Activated CD8-positive, alpha-beta memory T cell treated with anti-CD3 and anti-CD28 coated beads, Interleukin-2, amount 10 ng/mL, durations not matched to agents 7 days and 5 days (primary cell): Measurements from ENCODE around the gene GRID1. TPM values are rescaled to one million over a fixed set of nuclear protein-coding genes. Genes with fewer than 3 reads are reported as not detected.

Experiments used
- ATAC-seq: fragments of 150-1000 bp; cut with Tn5 transposase; one replicate; pipeline ENCODE4 v1.10.0; 2021; ENCODE audit warnings: moderate library complexity
- CTCF ChIA-PET: fragments of 350-600 bp; sonication (Branson Sonifier 250); formaldehyde crosslinking; loops from one replicate; lab custom pipeline; 2021; ENCODE audit warnings: antibody characterized with exemption; lab: Charles Lee
- DNase-seq: peaks from one replicate; pipeline ENCODE4 v3.0.0-alpha.2; 2020
- H3K27ac Mint-ChIP-seq: one replicate; pipeline ENCODE4 v1.8.0; 2021; ENCODE audit warnings: mild to moderate bottlenecking, mixed read lengths
- H3K27me3 Mint-ChIP-seq: one replicate; pipeline ENCODE4 v1.8.0; 2021; ENCODE audit warnings: mixed read lengths
- H3K36me3 Mint-ChIP-seq: one replicate; pipeline ENCODE4 v1.8.0; 2021; ENCODE audit warnings: mild to moderate bottlenecking, mixed read lengths
- H3K4me1 Mint-ChIP-seq: one replicate; pipeline ENCODE4 v1.8.0; 2021; ENCODE audit warnings: mixed read lengths
- H3K4me3 Mint-ChIP-seq: one replicate; pipeline ENCODE4 v1.8.0; 2021; ENCODE audit warnings: mild to moderate bottlenecking, moderate library complexity, mixed read lengths
- H3K9me3 Mint-ChIP-seq: one replicate; pipeline ENCODE4 v1.8.0; 2022; ENCODE audit warnings: low read depth, mixed read lengths
- total RNA-seq, 2 experiments: library from RNA; stranded (reverse); gene quantifications; one replicate each; pipeline ENCODE4 v1.2.3, GENCODE V29; 2021

GRID1 gene
- total RNA-seq, 2 experiments from 2014 or later = not detected

- Mint-ChIP-seq H3K4me1 (no peaks in the 10 kb centered on the region), H3K36me3 (no peaks in the 10 kb centered on the region), H3K9me3 (no peaks in the 10 kb centered on the region), H3K4me3 (no peak overlapping the region), H3K27me3 (peaks cover 8% of the 10 kb centered on the region), H3K27ac (no peak overlapping the region)
- CTCF ChIA-PET = no interaction called here
- no peak for DNase-seq
- no peak for ATAC-seq
These were observed 199.4 kb downstream of the GRID1 start for GRCh38 chr10:86167121-86167761.

DNA sequence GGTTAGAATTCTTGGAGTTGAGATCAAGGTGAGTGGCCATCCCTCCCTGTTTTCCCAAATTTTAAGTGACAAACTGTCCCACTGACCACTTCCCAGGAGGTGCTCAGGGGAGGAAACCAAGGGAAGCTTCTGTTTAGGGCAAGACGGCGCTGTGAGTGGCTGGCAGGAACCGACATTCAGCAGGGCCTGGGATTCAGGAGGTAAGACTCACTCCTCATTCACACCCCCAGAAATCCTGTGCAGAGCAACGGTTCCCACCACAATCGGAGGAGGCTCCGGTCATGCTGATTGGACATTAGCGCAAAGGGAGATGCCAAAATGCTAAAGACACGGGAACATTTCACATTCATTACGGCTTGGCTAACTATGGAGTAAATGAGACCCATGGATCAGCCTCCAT is 200.9 kb downstream of the GRID1 start:
- Mint-ChIP-seq H3K9me3 (no peaks in the 10 kb centered on the region), H3K4me1 (no peaks in the 10 kb centered on the region), H3K27me3 (peaks cover under 1% of the 10 kb centered on the region)

GRCh38 chr10:86164960-86165630 is 201.5 kb downstream of the GRID1 start:
- no peaks in the 10 kb centered on the region for H3K4me1 Mint-ChIP-seq
- no peak overlapping the region for H3K27ac Mint-ChIP-seq
- H3K36me3 Mint-ChIP-seq = no peaks in the 10 kb centered on the region
- H3K9me3 Mint-ChIP-seq = no peaks in the 10 kb centered on the region
- no peaks in the 10 kb centered on the region for H3K27me3 Mint-ChIP-seq
- DNase-seq (no peak), ATAC-seq (no peak)
- CTCF ChIA-PET = no interaction called here
- H3K4me3 Mint-ChIP-seq = no peak overlapping the region

More for the DNA sequence above, 200.9 kb downstream of the GRID1 start:
- CTCF ChIA-PET = no interaction called here
- H3K4me3 Mint-ChIP-seq = no peak overlapping the region
- ATAC-seq (no peak), DNase-seq (no peak)
- no peak overlapping the region for H3K27ac Mint-ChIP-seq
- H3K36me3 Mint-ChIP-seq = no peaks in the 10 kb centered on the region

DNA sequence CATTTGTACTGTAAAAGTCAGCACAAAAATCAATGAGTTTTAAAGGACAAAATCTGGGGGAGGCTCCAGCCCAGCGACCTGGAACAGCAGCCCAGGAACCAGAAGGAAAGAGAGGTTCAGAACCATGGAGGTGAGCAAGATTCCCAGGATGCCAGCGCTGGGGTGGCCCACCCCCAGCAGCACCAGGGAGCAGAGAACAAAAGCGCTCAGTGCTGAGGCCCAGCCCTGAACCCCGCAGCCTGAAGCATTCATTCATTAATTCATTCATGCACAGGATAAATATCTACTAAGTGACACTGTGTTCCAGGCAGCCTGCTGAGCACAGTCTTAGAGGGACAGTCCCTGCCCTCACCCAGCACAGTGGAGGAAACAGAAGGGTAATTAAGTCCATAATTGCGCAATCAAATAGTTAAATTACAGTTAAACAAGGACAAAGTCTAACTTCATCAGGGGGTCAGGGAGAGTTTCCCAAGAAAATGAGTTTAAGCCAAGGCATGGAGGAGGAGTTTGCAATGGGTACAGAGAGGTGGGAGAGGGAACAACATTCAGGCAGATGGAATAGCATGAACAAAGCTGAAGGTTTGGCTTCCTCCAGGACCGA is 202.3 kb downstream of the GRID1 start:
- H3K27me3 Mint-ChIP-seq = no peaks in the 10 kb centered on the region
- H3K4me1 Mint-ChIP-seq = no peaks in the 10 kb centered on the region
- ATAC-seq = no peak
- no peak for DNase-seq
- H3K9me3 Mint-ChIP-seq = no peaks in the 10 kb centered on the region
- H3K36me3 Mint-ChIP-seq = no peaks in the 10 kb centered on the region
- H3K27ac Mint-ChIP-seq = no peak overlapping the region
- CTCF ChIA-PET = no interaction called here
- H3K4me3 Mint-ChIP-seq = no peak overlapping the region

GRCh38 chr10:86163522-86164173 is 202.9 kb downstream of the GRID1 start:
- H3K9me3 Mint-ChIP-seq = no peaks in the 10 kb centered on the region
- no peak for DNase-seq
- H3K4me3 Mint-ChIP-seq = no peak overlapping the region
- H3K27me3 Mint-ChIP-seq = no peaks in the 10 kb centered on the region
- ATAC-seq = no peak
- H3K4me1 Mint-ChIP-seq = no peaks in the 10 kb centered on the region
- CTCF ChIA-PET = no interaction called here
- H3K27ac Mint-ChIP-seq = no peak overlapping the region
- H3K36me3 Mint-ChIP-seq = no peaks in the 10 kb centered on the region

DNA sequence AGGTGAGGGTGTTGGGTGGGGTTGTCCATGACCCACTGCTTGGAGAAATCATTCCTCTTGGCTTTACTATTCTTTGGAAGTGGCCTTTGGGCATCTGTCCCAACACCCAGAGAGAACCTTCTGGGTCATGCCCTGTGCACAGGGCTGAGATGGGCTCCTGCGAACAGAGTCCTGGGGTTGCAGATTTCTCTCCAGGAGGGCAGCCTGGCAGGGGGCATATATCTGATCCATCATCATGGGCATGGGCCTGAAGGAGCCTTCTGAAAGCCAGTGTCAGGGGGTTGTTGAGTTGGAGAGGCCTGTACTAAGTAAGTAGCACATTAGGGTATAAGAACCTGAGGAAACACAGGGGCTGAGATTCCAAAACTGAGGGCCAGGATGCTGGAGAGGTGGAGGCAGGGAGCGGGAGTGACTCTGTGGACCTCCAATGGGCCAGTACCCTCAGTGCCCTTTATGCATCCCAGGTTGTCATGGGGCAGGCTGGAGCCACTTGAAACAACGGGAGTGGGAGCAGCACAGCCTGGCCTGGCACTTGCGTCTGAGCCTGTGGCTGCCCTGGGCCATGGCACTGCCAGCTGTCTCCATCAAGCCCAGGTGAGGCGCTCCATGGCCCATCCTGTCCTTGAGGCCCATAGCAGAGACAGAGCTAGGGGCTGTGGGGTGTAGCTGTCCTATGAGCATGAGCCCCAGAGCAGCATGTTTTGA is 203.7 kb downstream of the GRID1 start:
- Mint-ChIP-seq H3K27me3 (no peaks in the 10 kb centered on the region), H3K27ac (no peak overlapping the region), H3K4me3 (no peak overlapping the region), H3K36me3 (no peaks in the 10 kb centered on the region), H3K4me1 (no peaks in the 10 kb centered on the region), H3K9me3 (no peaks in the 10 kb centered on the region)
- ATAC-seq (no peak), DNase-seq (no peak)
- CTCF ChIA-PET = no interaction called here

DNA sequence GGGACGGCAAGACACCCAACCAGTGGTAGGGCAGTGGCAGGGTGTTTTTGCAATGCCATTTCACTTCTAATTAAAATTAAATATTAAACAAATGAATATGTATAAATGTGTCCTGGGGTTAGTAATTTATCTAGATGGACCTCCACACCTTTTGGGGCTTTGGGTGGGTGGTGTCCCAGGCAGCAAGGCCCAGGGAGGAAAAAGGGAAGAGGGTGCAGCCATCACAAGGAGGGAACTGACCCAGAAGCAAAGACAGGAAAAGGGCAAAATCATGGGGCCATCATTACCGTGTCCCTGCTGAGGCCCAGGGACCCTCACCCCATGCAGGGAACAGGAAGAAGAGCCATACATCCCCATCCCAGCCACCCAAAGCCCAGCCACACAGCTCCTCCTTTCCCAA is 204.6 kb downstream of the GRID1 start:
- no peaks in the 10 kb centered on the region for H3K9me3 Mint-ChIP-seq
- DNase-seq (no peak), ATAC-seq (no peak)
- CTCF ChIA-PET = no interaction called here
- no peak overlapping the region for H3K4me3 Mint-ChIP-seq
- H3K27ac Mint-ChIP-seq = no peak overlapping the region
- no peaks in the 10 kb centered on the region for H3K36me3 Mint-ChIP-seq
- no peaks in the 10 kb centered on the region for H3K4me1 Mint-ChIP-seq
- no peaks in the 10 kb centered on the region for H3K27me3 Mint-ChIP-seq

DNA sequence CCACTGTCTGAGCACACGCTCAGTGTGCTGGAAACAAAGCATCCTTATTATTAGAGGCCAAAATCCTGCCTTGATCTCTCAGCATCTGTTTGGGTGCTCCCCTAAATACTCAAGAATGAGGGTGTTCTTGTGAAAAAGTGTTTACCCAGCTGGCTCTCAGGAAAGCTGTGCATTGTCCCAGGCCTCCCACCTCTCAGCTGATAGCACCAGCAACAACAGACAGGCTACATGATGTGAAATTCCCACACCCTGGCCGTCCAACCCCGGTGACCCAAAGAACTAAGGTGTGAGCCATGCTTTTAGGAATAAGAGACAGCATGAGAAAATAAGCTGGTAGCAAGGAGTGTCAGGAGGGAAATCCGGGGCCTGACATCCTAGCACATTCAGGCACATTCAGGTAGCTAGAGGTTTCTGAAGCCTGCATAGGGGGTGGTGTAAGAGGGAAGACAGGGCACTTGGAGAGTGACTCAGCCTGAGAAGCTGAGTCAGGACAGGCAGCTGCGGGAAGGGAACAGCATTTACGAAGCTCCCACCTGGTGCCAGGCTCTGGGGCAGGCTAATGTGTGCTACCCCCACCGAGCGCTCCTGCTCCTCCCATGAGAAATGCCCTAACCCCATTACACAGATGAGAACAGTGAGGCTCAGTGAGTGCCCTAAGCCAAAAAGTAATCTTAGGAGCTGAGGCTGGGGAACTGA is 205.6 kb downstream of the GRID1 start:
- no peaks in the 10 kb centered on the region for H3K9me3 Mint-ChIP-seq
- CTCF ChIA-PET = no interaction called here
- no peak for ATAC-seq
- DNase-seq = no peak
- H3K36me3 Mint-ChIP-seq = no peaks in the 10 kb centered on the region
- H3K4me3 Mint-ChIP-seq = no peak overlapping the region
- no peak overlapping the region for H3K27ac Mint-ChIP-seq
- no peaks in the 10 kb centered on the region for H3K27me3 Mint-ChIP-seq
- no peaks in the 10 kb centered on the region for H3K4me1 Mint-ChIP-seq

GRCh38 chr10:86159797-86160196 is 206.8 kb downstream of the GRID1 start:
- no peaks in the 10 kb centered on the region for H3K36me3 Mint-ChIP-seq
- H3K4me3 Mint-ChIP-seq = no peak overlapping the region
- no peaks in the 10 kb centered on the region for H3K4me1 Mint-ChIP-seq
- no peaks in the 10 kb centered on the region for H3K9me3 Mint-ChIP-seq
- CTCF ChIA-PET = no interaction called here
- DNase-seq (no peak), ATAC-seq (no peak)
- no peak overlapping the region for H3K27ac Mint-ChIP-seq
- H3K27me3 Mint-ChIP-seq = no peaks in the 10 kb centered on the region

DNA sequence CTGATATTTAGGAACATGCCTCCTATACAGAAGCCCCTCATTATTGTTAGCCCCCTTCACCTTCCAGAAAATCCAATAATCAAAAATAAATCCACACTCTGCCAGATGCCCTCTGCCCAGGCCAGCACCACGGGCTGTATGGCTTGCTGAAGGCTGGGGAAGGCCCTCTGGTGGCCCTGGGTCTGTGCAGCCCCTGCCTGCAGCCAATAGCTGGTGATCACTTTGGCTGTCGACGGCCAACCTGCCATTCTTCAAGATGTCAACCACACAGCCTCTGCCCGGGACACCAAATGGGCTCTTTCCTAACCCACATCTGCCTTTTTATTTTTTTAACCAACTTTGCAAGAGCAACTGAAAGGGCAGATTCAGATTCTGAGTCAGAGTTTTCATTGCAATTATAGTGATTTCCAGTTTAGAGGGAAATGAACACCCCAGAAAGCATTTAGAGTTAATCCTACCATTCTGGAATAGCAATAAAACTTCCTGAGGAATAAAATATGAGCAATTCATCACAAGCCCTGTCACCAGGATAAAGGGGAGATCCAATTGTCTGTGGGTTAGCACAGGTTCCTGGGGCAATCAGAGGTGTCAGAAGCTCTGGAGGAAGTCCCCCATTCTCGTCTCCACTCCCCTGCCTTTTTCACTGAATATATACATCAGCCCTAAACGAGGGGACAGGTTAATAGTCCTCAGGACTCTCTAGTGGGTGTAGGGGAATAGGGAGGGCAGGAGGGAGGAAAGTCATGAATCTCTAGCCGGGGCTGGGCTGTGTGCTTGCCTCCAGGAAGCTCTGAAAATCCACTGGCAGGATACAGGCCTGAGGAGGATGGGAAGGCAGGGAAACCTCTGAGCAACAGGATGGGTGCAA is 211.3 kb downstream of the GRID1 start:
- Mint-ChIP-seq H3K27me3 (no peaks in the 10 kb centered on the region), H3K27ac (no peak overlapping the region), H3K4me1 (no peaks in the 10 kb centered on the region), H3K4me3 (no peak overlapping the region), H3K9me3 (no peaks in the 10 kb centered on the region), H3K36me3 (no peaks in the 10 kb centered on the region)
- ATAC-seq (no peak), DNase-seq (no peak)
- CTCF ChIA-PET = no interaction called here

- no peak for ATAC-seq
- CTCF ChIA-PET = no interaction called here
- H3K27me3 Mint-ChIP-seq = no peaks in the 10 kb centered on the region
- no peak for DNase-seq
- H3K9me3 Mint-ChIP-seq = no peaks in the 10 kb centered on the region
- no peak overlapping the region for H3K27ac Mint-ChIP-seq
- no peaks in the 10 kb centered on the region for H3K4me1 Mint-ChIP-seq
- H3K36me3 Mint-ChIP-seq = no peaks in the 10 kb centered on the region
- no peak overlapping the region for H3K4me3 Mint-ChIP-seq
These were observed 212.8 kb downstream of the GRID1 start for GRCh38 chr10:86153751-86154150.

DNA sequence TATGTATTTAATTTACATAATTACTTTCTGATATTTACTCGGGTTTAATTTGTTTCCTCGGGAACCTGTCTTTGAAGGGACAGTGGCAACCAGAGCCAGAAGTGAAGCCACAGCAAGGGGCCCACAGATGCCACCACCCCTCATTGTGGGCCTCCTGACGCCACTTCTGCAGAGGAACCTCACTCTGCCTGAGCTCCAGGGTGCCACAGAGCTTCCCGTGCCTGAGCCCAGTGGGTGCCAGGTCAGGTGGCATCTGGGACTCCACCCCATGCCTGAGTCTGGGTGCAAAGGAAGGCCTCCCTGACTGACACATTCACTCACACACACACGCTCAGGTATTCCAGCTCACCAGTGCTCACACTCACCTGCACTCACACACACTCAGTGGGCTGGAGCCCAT is 213.7 kb downstream of the GRID1 start:
- no peak for ATAC-seq
- H3K9me3 Mint-ChIP-seq = no peaks in the 10 kb centered on the region
- H3K4me1 Mint-ChIP-seq = no peaks in the 10 kb centered on the region
- no peak overlapping the region for H3K27ac Mint-ChIP-seq
- no peak for DNase-seq
- H3K36me3 Mint-ChIP-seq = no peaks in the 10 kb centered on the region
- H3K27me3 Mint-ChIP-seq = no peaks in the 10 kb centered on the region
- H3K4me3 Mint-ChIP-seq = no peak overlapping the region
- CTCF ChIA-PET = no interaction called here
